Measurements from ENCODE around the gene DNAJC11.
"Not testable (repeated sequence)": the region's sequence is repeated elsewhere in the genome, so short reads cannot be mapped to it uniquely, and the experiment has no call there.

The DNAJC11 gene

GRCh38 chr1:6653436-6654290 lies 48.0 kb downstream of the DNAJC11 start:
- Histone ChIP-seq H3K27me3 (ENCODE audit: low read depth) (no peaks in the 10 kb centered on the region), H3K4me3 (no peak overlapping the region), H3K36me3 (replicated peaks) (peaks cover 38% of the 10 kb centered on the region), H3K4me1 (no peaks in the 10 kb centered on the region), H3K9me3 (no peaks in the 10 kb centered on the region)
- in situ Hi-C loops (cut with MboI; ENCODE audit: low sequenced_read_pairs): no loop called here
- DNase-seq (ENCODE audit: low spot score in 2 of 2): no peak

DNA sequence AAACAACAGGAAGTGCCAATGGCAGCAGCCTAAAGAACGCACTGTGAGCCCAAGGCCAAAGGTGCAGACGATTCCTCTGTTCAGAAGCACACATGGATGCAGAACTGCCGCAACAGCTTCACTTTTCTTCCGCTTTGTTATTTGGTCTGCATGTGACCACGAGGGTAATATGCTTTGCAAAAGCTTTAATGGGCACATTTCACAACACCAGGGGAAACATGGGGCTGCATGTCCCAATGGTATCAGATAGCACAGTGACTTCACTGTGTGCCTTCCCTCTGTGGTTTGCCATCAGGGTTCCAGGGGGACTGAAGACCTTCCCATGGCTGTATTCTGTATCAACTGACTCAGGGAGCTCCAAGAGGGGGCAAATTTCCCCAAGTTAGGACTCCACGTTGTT lies 48.6 kb downstream of the DNAJC11 start:
- Histone ChIP-seq H3K36me3 (replicated peaks) (peaks cover 34% of the 10 kb centered on the region), H3K4me3 (no peak overlapping the region), H3K4me1 (no peaks in the 10 kb centered on the region), H3K27me3 (ENCODE audit: low read depth) (no peaks in the 10 kb centered on the region), H3K9me3 (no peaks in the 10 kb centered on the region)
- in situ Hi-C loops (cut with MboI; ENCODE audit: low sequenced_read_pairs): no loop called here
- no peak for DNase-seq (ENCODE audit: low spot score in 2 of 2)

DNA sequence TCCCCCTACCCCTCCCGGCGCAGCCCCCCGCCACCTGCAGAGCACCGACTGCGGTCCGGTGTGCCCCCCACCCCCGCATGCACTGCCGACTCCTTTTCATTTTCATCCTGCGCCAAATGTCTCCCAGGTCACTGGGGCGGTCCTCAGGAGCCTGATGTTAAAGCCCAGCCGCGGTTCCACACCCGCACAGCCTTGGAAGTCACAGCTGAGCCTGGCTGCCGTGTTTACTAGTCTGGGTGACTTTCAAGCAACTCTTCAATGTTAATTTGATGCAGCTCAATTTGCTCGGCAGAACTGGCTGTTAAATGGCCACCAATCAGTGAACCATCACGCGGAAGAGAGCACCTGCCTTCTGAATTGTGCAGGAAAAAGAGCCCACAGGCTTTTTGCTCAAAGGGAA lies 49.7 kb downstream of the DNAJC11 start:
- no peaks in the 10 kb centered on the region for H3K4me1 ChIP-seq
- DNase-seq (ENCODE audit: low spot score in 2 of 2): no peak
- no peaks in the 10 kb centered on the region for H3K27me3 ChIP-seq (ENCODE audit: low read depth)
- H3K4me3 ChIP-seq: no peak overlapping the region
- in situ Hi-C loops (cut with MboI; ENCODE audit: low sequenced_read_pairs): no loop called here
- peaks cover 31% of the 10 kb centered on the region for H3K36me3 ChIP-seq (replicated peaks)
- H3K9me3 ChIP-seq: no peaks in the 10 kb centered on the region

GRCh38 chr1:6648556-6648955 lies 53.1 kb downstream of the DNAJC11 start:
- no peak for DNase-seq (ENCODE audit: low spot score in 2 of 2)
- no peaks in the 10 kb centered on the region for H3K9me3 ChIP-seq
- no peaks in the 10 kb centered on the region for H3K4me1 ChIP-seq
- no peaks in the 10 kb centered on the region for H3K27me3 ChIP-seq (ENCODE audit: low read depth)
- in situ Hi-C loops (cut with MboI; ENCODE audit: low sequenced_read_pairs): no loop called here
- H3K36me3 ChIP-seq (replicated peaks): peaks cover 46% of the 10 kb centered on the region
- H3K4me3 ChIP-seq: no peak overlapping the region

- H3K4me3 ChIP-seq: no peak overlapping the region
- H3K36me3 ChIP-seq (replicated peaks): peaks cover 39% of the 10 kb centered on the region
- in situ Hi-C loops (cut with MboI; ENCODE audit: low sequenced_read_pairs): no loop called here
- no peaks in the 10 kb centered on the region for H3K9me3 ChIP-seq
- DNase-seq (ENCODE audit: low spot score in 2 of 2): peak; percentile 47 to 59
- H3K4me1 ChIP-seq: no peaks in the 10 kb centered on the region
- no peaks in the 10 kb centered on the region for H3K27me3 ChIP-seq (ENCODE audit: low read depth)
These were observed 55.0 kb downstream of the DNAJC11 start for GRCh38 chr1:6646499-6647148.

DNA sequence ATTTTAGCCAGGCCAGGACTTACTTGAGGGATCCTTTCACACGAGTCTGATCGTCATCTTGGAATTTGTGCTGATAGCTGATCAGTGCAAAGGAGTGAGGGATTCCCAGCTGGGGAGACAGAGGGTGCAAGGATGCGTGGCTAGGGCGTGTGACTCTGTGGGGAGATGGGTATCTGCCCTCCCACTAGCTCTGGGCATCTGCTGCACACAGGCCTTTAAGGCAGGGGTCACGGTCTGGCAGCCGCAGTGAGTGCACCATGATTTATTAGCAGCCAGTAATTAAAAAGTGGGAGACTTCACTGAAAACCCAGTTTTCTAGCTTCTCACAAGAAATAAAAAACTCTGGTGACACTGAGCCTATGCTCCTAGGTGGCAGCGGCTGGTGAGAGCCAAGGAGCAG lies 56.6 kb downstream of the DNAJC11 start:
- no peaks in the 10 kb centered on the region for H3K27me3 ChIP-seq (ENCODE audit: low read depth)
- no peaks in the 10 kb centered on the region for H3K4me1 ChIP-seq
- H3K9me3 ChIP-seq: no peaks in the 10 kb centered on the region
- no peak for DNase-seq (ENCODE audit: low spot score in 2 of 2)
- H3K36me3 ChIP-seq (replicated peaks): peaks cover 43% of the 10 kb centered on the region
- no peak overlapping the region for H3K4me3 ChIP-seq
- in situ Hi-C loops (cut with MboI; ENCODE audit: low sequenced_read_pairs): no loop called here

DNA sequence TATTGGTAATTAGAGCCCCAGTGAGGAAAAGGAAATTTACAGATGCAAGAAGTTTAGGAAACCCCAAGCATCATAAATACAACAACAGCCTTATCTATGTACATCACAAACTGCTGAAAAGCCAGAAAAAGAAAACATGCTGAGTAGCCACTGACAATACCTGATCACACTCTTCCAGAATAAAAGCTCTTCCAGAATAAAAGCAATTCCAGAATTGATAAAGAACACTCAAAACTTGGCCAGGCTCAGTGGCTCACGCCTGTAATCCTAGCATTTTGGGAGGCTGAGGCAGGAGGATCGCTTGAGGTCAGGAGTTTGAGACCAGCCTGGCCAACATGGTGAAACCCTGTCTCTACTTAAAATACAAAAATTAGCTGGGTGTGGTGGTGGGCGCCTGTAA lies 60.7 kb downstream of the DNAJC11 start:
- H3K36me3 ChIP-seq (replicated peaks): peaks cover 75% of the 10 kb centered on the region
- DNase-seq (ENCODE audit: low spot score in 2 of 2); H3K4me1 ChIP-seq; H3K27me3 ChIP-seq (ENCODE audit: low read depth); H3K4me3 ChIP-seq; H3K9me3 ChIP-seq; in situ Hi-C loops (cut with MboI; ENCODE audit: low sequenced_read_pairs): not testable (repeated sequence)

DNA sequence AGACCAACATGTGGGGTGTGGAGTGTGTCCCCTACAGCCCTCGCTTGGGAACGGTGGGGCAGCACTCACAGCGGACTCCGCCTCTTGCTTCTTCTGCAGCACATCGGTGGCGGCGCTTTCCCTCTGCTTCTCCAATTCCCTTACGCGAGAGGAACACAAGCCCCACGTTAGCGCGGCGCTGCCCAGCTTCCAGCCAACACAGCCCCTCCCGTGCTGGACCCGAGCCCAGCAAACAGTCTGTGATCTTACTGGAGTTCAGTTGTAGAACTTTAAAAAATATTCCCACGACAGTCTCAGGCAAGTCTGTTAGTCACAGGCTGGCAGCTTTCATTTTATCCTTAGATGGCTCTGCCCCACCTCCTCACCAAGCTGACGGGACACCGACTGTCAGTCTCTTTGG lies 63.4 kb downstream of the DNAJC11 start:
- no peaks in the 10 kb centered on the region for H3K27me3 ChIP-seq (ENCODE audit: low read depth)
- no peak for DNase-seq (ENCODE audit: low spot score in 2 of 2)
- H3K4me3 ChIP-seq: no peak overlapping the region
- no peaks in the 10 kb centered on the region for H3K9me3 ChIP-seq
- H3K36me3 ChIP-seq (replicated peaks): peaks cover 80% of the 10 kb centered on the region
- in situ Hi-C loops (cut with MboI; ENCODE audit: low sequenced_read_pairs): no loop called here
- no peaks in the 10 kb centered on the region for H3K4me1 ChIP-seq

- Histone ChIP-seq H3K9me3 (no peaks in the 10 kb centered on the region), H3K4me1 (no peaks in the 10 kb centered on the region), H3K36me3 (replicated peaks) (peaks cover 82% of the 10 kb centered on the region), H3K27me3 (ENCODE audit: low read depth) (no peaks in the 10 kb centered on the region), H3K4me3 (no peak overlapping the region)
- in situ Hi-C loops (cut with MboI; ENCODE audit: low sequenced_read_pairs): no loop called here
- no peak for DNase-seq (ENCODE audit: low spot score in 2 of 2)
These were observed 63.8 kb downstream of the DNAJC11 start for GRCh38 chr1:6637770-6638169.

DNA sequence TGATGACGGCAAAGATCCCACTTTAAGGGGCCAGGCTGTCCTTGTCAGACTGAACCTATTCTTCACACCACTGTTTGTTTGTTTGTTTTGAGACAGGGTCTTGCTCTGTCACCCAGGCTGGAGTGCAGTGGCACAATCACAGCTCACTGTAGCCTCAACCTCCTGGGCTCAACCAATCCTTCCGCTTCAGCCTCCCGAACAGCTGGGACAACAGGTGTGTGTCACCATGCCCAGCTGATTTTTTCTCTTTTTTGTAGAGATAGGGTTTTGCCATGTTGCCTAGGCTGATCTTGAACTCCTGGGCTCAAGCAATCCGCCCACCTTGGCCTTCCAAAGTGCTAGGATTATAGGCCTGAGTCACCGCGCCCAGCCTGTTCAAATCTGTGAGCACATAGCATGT lies 64.8 kb downstream of the DNAJC11 start:
- DNase-seq (ENCODE audit: low spot score in 2 of 2); H3K4me1 ChIP-seq; in situ Hi-C loops (cut with MboI; ENCODE audit: low sequenced_read_pairs); H3K27me3 ChIP-seq (ENCODE audit: low read depth); H3K4me3 ChIP-seq; H3K9me3 ChIP-seq: not testable (repeated sequence)
- peaks cover 82% of the 10 kb centered on the region for H3K36me3 ChIP-seq (replicated peaks)

- DNase-seq (ENCODE audit: low spot score in 2 of 2): no peak
- H3K9me3 ChIP-seq: no peaks in the 10 kb centered on the region
- in situ Hi-C loops (cut with MboI; ENCODE audit: low sequenced_read_pairs): no loop called here
- H3K27me3 ChIP-seq (ENCODE audit: low read depth): no peaks in the 10 kb centered on the region
- no peak overlapping the region for H3K4me3 ChIP-seq
- H3K36me3 ChIP-seq (replicated peaks): peaks cover 79% of the 10 kb centered on the region
- H3K4me1 ChIP-seq: no peaks in the 10 kb centered on the region
These were observed 65.5 kb downstream of the DNAJC11 start for GRCh38 chr1:6635910-6636760.

DNA sequence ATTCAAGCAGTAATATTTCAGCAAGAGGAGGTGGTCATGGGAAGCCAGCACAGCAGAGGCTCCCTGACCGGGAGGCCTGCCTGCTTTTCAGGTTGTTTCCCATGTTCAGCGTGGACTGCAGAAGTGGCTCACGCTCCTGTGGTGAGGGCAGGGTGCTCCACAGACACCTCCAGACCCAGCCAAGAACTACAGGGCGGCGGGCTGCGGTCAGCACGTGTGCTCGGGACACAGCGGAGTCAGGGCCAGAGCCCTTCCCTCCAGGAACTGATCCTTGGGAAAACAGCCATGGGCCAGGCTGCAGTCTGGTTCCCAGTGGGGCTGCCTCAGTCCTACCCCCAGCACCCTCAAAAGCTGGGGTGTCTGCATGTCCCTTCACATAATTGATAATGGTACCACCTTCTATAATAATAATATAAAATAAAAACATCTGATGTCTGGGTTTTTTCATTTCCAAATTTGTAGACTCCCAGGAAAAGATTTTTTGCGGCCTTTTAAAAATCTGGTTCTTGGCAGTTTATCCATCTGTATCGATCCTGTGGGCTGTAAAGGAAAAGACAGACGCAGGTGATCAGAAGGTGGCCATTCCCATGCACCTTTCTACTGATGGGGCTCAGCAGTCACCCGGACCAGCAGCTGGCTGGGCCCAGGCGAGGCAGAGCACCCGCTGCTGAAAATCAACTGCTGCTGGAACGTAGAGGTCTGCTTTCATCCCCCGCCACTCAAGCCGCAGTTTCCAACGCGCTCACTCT lies 66.3 kb downstream of the DNAJC11 start:
- Histone ChIP-seq H3K4me3 (no peak overlapping the region), H3K9me3 (no peaks in the 10 kb centered on the region), H3K36me3 (replicated peaks) (peaks cover 72% of the 10 kb centered on the region), H3K27me3 (ENCODE audit: low read depth) (no peaks in the 10 kb centered on the region), H3K4me1 (no peaks in the 10 kb centered on the region)
- in situ Hi-C loops (cut with MboI; ENCODE audit: low sequenced_read_pairs): no loop called here
- no peak for DNase-seq (ENCODE audit: low spot score in 2 of 2)

- no peaks in the 10 kb centered on the region for H3K27me3 ChIP-seq (ENCODE audit: low read depth)
- no peak overlapping the region for H3K4me3 ChIP-seq
- peaks cover 70% of the 10 kb centered on the region for H3K36me3 ChIP-seq (replicated peaks)
- H3K4me1 ChIP-seq: no peaks in the 10 kb centered on the region
- DNase-seq (ENCODE audit: low spot score in 2 of 2): peak; percentile 10 to 68
- in situ Hi-C loops (cut with MboI; ENCODE audit: low sequenced_read_pairs): no loop called here
- H3K9me3 ChIP-seq: no peaks in the 10 kb centered on the region
These were observed 67.1 kb downstream of the DNAJC11 start for GRCh38 chr1:6634371-6635052.
